Mucosa of stomach (tissue), 1 donor: ENCODE measurements around the gene EVX2.
A peak's percentile ranks its signal among the peaks of the same experiment; 100 is the strongest.

ENCODE experiments used
- H3K27me3 ChIP-seq: one replicate; pipeline ENCODE4 v1.7.0; 2013; ENCODE audit warnings: mild to moderate bottlenecking, low read length; ENCODE audit not compliant: control insufficient read depth, insufficient read depth
- H3K36me3 ChIP-seq: one replicate; pipeline ENCODE4 v1.7.0; 2013; ENCODE audit warnings: low read length; ENCODE audit not compliant: control insufficient read depth, insufficient read depth
- H3K4me1 ChIP-seq: one replicate; pipeline ENCODE4 v1.7.0; 2013; ENCODE audit warnings: mild to moderate bottlenecking, low read length; ENCODE audit not compliant: control insufficient read depth, insufficient read depth
- H3K4me3 ChIP-seq: one replicate; pipeline ENCODE4 v1.7.0; 2013; ENCODE audit warnings: low read length
- H3K9ac ChIP-seq: one replicate; pipeline ENCODE4 v1.7.0; 2013; ENCODE audit warnings: mild to moderate bottlenecking, low read length, moderate library complexity
- H3K9me3 ChIP-seq: one replicate; pipeline ENCODE4 v1.7.0; 2013; ENCODE audit warnings: mild to moderate bottlenecking, low read length, moderate library complexity; ENCODE audit not compliant: control insufficient read depth
- donor health status: Pancreatic carcinoma.

Gene EVX2

DNA sequence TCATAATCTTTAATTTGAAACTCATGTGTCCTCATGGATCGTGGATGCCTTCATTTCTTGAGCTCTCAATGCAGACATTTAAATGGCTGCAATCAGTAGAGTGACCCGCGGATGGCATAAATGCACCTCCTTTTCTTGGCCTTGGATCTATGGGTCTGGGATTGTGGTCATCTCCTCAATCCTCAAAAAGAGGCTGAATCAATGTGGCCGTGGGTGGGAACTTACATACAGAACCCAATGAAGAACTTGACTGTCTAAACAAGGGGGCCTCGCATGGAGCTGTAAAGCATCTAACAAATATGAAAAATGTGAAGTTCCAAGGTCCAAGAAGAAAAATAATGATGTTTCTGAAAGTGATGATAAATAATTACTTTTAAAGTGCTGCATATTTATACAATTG, 11.7 kb upstream of the EVX2 start:
- peaks cover 17% of the 10 kb centered on the region for H3K4me1 ChIP-seq

DNA sequence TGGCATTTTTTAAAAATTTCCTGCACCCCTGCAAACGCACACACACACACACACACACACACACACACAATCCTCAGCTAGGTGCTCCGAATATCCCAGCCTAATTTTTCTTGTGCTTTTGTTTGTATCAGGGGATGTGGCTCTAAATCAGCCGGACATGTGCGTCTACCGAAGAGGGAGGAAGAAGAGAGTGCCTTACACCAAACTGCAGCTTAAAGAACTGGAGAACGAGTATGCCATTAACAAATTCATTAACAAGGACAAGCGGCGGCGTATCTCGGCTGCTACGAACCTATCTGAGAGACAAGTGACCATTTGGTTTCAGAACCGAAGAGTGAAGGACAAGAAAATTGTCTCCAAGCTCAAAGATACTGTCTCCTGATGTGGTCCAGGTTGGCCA, 10.6 kb upstream of the EVX2 start:
- Histone ChIP-seq H3K9ac (no peak overlapping the region), H3K4me1 (peaks cover 17% of the 10 kb centered on the region), H3K27me3 (peaks cover 97% of the 10 kb centered on the region), H3K4me3 (no peak overlapping the region), H3K36me3 (no peaks in the 10 kb centered on the region), H3K9me3 (no peaks in the 10 kb centered on the region)

More for the DNA sequence above, 11.7 kb upstream of the EVX2 start:
- Histone ChIP-seq H3K36me3 (no peaks in the 10 kb centered on the region), H3K27me3 (peaks cover 97% of the 10 kb centered on the region), H3K9me3 (no peaks in the 10 kb centered on the region), H3K9ac (no peak overlapping the region), H3K4me3 (no peak overlapping the region)

GRCh38 chr2:176093898-176094249, 10.1 kb upstream of the EVX2 start:
- Histone ChIP-seq H3K4me3 (no peak overlapping the region), H3K9me3 (no peaks in the 10 kb centered on the region), H3K36me3 (no peaks in the 10 kb centered on the region), H3K9ac (no peak overlapping the region), H3K4me1 (peaks cover 17% of the 10 kb centered on the region), H3K27me3 (peaks cover 97% of the 10 kb centered on the region)

DNA sequence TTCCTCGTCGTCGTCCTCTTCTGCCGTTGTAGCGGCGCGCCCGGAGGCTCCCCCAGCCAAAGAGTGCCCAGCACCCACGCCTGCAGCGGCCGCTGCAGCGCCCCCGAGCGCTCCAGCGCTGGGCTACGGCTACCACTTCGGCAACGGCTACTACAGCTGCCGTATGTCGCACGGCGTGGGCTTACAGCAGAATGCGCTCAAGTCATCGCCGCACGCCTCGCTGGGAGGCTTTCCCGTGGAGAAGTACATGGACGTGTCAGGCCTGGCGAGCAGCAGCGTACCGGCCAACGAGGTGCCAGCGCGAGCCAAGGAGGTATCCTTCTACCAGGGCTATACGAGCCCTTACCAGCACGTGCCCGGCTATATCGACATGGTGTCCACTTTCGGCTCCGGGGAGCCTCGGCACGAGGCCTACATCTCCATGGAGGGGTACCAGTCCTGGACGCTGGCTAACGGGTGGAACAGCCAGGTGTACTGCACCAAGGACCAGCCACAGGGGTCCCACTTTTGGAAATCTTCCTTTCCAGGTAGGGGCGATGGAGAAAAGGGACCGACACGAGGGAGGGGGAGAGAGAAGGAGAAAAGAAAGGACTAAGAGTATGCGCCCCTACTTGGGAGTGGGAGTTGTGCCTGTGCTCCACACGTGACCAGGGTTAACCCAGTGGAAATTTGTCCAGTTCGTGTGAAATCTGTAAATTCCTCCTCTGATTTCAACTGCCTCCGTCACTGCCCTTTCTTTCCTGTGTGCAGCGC, 9.6 kb upstream of the EVX2 start:
- Histone ChIP-seq H3K9me3 (no peaks in the 10 kb centered on the region), H3K36me3 (no peaks in the 10 kb centered on the region), H3K9ac (no peak overlapping the region), H3K27me3 (peaks cover 97% of the 10 kb centered on the region), H3K4me1 (peaks cover 21% of the 10 kb centered on the region), H3K4me3 (no peak overlapping the region)

DNA sequence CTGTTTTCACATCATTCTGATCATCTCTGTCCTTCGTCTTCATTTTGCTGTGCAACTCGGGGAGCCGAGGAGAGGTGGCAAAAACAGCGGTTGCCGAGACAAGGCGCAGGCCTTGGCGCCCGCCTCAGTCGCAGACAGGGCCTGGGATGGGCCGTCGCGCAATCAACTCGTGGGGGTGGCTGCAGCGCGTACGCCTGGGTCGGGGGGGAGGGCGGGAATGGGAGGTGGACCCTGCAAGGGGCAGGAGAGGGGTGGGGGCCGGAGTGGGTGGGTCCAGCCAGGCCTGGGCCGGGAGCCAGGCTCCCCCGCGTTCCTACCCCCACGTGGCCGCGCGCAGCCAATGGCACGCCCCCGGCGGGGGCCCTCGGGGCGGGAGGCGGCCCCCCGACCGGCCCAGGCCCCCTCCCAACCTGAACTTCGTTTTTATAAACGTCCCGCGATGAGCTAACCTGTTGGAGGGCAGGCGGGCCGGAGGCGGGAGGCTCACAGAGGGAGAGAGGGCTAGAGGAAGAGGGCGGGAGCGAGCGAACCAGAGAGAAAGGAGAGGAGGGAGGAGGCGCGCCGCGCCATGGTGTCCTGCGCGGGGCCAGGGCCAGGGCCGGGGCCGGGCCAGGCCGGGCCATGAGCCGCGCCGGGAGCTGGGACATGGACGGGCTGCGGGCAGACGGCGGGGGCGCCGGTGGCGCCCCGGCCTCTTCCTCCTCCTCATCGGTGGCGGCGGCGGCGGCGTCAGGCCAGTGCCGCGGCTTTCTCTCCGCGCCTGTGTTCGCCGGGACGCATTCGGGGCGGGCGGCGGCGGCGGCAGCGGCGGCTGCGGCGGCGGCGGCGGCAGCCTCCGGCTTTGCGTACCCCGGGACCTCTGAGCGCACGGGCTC, 8.7 kb upstream of the EVX2 start, which contains the start of gene HOXD13:
Gene HOXD13, plus strand, starts transcription at position 452 of the 875 bp plus-strand sequence. Its CDS starts 170 bp downstream, at position 622.
- Histone ChIP-seq H3K36me3 (no peaks in the 10 kb centered on the region), H3K9me3 (no peaks in the 10 kb centered on the region), H3K4me1 (peaks cover 23% of the 10 kb centered on the region), H3K4me3 (no peak within 1 kb of the TSS), H3K27me3 (peaks cover 97% of the 10 kb centered on the region), H3K9ac (no peak within 1 kb of the TSS)

DNA sequence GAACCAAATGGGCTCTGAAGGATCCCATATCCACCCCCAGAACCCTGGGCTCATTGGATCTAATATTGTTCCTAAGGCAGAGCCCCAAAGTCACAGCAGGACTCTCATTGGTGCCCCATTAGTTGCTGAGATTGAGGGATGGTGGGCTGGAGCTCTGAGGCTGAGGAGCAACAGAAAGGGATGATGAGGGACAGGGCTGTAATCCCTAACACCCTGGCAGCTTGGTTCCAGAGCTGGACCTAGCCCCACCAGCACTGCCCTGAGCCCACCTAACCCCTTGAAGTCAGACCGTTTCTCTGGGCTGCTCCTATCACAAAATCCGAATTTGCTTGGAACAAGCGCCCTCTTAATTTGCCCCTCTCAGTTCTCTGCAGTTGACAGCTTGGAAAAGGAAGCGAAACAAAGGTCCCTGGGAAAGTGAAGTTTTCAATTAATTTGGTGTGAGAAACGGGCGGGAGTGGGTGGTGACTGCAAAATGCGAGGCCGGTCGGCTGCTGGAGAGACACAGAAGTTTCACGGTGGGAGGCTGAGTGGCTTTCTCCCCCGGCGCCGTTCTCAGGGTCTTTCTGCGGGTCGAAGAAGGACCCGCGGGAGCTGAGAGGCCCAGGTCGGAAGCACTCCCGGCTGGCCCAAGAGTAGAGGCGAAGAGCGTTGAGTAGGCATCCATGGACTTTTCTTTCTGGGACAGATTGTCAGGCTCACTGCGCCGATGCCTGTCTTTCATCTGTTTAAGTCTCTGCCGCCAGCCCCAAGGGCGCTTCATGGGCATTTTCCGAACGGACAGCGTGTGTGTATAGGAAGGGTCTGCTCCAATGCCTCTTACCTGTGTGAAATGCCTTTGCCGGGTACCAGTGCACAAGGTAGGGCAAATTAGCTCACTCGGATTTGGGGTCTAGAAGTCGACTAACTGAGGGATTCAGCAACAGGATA, 7.8 kb upstream of the EVX2 start:
- Histone ChIP-seq H3K9me3 (no peaks in the 10 kb centered on the region), H3K4me1 (peaks cover 16% of the 10 kb centered on the region), H3K36me3 (no peaks in the 10 kb centered on the region), H3K9ac (no peak overlapping the region), H3K4me3 (no peak overlapping the region), H3K27me3 (peaks cover 97% of the 10 kb centered on the region)

DNA sequence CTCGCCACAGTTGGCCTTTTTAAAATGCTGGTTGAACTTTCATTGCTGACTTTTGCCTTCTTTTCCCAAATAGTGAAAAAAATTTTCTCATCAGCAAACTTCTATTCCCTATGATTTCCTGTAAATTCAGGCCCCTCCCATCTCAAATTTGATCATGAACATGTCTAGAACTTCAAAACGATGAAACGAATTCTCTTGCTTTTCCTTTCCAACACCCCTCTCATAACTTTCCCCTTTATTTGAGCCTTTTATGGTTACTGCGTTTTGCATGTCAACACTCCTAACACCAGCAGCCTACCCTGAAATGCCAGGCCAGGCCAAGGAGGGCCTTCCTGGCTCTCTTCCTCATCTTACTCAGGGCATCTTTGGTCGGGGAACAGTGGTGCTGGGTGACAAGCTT, 7.1 kb upstream of the EVX2 start:
- H3K9ac ChIP-seq, result no peak overlapping the region
- H3K4me3 ChIP-seq, result no peak overlapping the region
- H3K4me1 ChIP-seq, result peaks cover 21% of the 10 kb centered on the region
- no peaks in the 10 kb centered on the region for H3K9me3 ChIP-seq
- H3K36me3 ChIP-seq, result no peaks in the 10 kb centered on the region
- H3K27me3 ChIP-seq, result peaks cover 98% of the 10 kb centered on the region

- Histone ChIP-seq H3K9me3 (no peaks in the 10 kb centered on the region), H3K4me1 (peaks cover 27% of the 10 kb centered on the region), H3K9ac (no peak overlapping the region), H3K4me3 (no peak overlapping the region), H3K36me3 (no peaks in the 10 kb centered on the region), H3K27me3 (peaks cover 98% of the 10 kb centered on the region)
Observed at GRCh38 chr2:176089843-176090395, 6.2 kb upstream of the EVX2 start.

DNA sequence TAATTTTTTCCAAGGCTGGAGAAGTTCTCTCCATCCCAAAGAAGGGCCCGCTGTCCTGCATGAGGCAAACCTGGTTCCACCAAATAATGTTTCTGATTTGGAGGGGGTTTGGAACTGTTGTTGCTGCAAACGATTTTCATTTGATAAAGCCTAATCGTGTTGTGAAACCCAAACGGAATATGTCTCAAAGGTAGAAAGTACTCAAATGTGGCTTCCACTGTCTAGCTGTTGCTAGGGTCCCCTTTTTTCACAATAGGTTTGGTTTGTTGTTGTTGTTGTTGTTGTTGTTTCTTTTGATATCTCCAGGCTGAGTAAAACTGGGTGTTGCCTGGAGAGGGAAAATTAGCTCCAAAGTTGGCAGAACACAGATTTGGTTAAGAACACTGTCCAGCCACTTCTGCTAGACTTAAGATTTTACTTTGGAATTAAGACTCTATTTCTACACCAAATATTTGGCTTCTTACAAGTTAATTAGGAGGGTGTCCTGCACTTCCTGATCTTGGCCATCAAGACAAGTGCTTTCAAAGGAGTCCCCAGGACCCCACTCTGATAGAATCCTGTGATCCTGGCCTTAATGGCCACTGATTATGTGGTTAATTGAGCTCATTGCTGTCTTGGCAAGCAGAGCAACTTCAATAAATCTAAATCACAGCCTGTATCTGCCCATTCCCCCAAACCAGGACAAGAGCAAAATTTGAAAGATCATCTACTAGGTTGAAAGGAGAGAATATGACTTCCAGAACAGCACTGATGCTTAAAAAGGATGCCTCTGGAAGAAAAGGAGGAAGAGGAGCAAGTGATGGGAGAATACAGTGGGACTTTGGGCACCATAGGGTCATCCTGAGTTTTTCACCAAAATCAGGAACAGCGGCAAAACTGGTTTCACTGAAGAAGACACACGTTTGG, 5.4 kb upstream of the EVX2 start:
- no peak overlapping the region for H3K4me3 ChIP-seq
- peaks cover 3% of the 10 kb centered on the region for H3K9me3 ChIP-seq
- no peak overlapping the region for H3K9ac ChIP-seq
- peaks cover 98% of the 10 kb centered on the region for H3K27me3 ChIP-seq
- peaks cover 27% of the 10 kb centered on the region for H3K4me1 ChIP-seq
- H3K36me3 ChIP-seq, result no peaks in the 10 kb centered on the region

DNA sequence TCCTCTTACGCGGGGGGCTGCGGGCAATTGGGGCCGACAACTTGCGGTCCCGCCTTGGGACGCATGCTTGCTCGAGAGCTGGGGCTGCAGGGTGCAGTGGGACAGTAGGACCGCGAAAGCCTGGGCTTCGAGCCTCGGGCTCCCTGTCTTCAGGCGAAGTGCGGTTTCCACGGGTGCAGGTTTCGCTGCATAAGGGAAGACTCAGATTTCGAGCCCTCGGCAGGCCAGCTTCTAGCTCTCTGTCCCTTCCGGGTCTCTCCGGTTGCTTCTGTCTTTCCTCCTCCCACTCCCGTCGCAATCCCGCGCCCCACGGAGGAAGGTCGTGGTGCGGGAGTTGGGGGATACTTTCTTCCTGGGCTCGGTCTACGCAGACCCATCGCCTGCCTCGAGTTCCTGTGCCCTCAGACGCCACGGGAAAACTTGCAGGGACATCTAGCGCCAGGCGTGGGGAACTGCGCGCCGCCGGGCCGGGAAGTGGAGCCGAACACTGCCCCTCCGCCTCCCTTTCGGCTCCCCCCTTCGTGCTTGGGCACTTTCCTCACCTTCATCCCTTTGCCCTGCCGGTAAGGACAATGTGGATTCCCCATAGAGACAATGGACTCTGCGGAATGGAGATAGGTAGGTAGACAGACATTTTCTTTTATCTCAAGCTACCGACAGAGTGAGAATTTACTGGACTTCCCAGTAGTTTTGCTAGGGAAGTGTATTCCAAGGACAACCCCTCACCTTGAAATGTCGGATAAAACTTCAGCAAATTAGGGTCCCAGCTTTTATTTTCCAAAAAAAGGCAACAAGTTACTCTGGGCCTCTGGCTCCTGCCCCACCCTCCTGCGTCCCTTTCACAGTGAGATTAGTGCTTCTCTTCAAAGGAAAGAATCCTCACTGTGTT, 4.5 kb upstream of the EVX2 start:
- peaks cover 98% of the 10 kb centered on the region for H3K27me3 ChIP-seq
- peak overlapping the region; percentile 17 for H3K4me3 ChIP-seq
- peaks cover 3% of the 10 kb centered on the region for H3K9me3 ChIP-seq
- H3K9ac ChIP-seq, result no peak overlapping the region
- no peaks in the 10 kb centered on the region for H3K36me3 ChIP-seq
- peaks cover 23% of the 10 kb centered on the region for H3K4me1 ChIP-seq
